Hippocampal formation (tissue), 2 donors: ENCODE data around the gene TKTL1.
"Not testable (repeated sequence)": the region's sequence is repeated elsewhere in the genome, so short reads cannot be mapped to it uniquely, and the experiment has no call there.

Experiments
- DNase-seq, 2 donors: peaks; one replicate each; lab custom pipeline; 2025; lab: John Stamatoyannopoulos, UW

TKTL1 gene

DNA sequence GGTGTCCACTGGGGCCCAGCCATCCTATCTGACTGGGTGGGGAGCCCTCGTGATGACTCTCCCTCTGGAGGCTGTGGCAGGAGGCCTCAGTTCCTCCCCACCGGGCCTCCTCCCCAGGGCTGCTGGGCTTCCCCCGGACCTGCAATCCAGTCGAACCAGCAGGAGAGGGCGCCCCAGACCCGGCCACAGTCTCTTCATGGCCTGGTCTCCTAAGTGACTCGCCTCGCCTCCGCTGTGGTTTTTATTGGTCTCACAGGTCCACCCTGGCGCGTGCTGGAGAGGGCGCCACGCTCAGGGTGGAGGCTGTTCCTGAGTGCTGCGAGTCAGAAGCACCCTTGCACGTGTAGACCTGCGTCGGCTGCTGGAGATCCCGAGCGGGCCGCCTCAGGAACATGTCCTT is 48.0 kb downstream of the TKTL1 start:
- not testable (repeated sequence) for DNase-seq

DNA sequence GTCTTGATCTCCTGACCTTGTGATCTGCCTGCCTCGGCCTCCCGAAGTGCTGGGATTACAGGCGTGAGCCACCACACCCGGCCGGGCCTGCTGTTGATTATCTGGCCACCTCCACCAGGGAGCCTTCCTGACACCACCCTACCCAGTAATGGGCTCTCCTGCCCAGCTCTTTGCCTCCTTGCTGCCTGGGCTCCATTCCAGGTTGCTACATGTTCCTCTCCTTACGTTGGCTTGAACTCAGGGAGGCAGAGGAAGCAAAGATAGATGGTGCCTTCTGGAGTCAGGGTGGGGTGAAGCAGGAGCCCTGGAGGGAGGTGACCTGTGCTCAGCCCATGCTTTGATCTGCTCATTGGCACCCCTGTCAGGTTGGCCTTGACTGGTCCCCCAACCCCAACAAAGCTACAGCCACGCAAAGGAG is 52.5 kb downstream of the TKTL1 start:
- DNase-seq: no peak

DNA sequence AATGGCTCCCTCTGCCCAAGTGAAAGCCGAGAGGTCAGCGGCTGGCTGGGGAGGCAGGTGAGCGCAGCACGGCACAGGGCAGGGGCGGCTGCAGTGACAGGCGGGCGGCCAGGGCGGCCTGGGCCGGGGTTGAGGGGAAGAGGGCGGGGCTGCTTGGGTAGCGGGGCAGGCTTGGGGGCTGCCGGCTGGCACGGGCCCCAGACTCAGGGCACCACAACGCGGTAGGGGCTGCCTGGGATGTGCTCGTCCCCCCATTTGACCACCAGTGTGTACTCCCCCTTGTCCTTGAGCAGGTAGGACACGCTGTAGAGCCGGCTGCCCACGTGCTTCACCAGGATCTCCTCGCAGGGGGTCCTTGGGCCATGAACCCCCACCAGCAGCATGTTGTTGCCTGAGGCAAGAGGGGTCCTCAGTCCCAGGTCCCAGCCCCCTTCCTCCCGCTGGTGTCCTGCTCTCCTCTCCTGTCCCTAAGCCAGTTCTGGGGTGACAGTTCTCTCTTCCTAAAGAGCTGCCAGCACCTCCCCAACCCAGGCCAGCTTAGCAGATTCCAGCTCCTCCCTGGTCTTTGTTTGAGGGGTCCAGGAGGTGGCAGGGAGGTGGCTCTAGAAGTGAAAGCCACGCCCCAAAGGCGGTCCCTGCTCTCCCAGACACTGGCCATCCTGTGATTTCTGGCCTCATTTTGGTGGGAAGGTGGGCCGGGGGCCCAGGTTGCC is 53.2 kb downstream of the TKTL1 start:
- DNase-seq: no peak

- no peak for DNase-seq
These were observed 53.9 kb downstream of the TKTL1 start for GRCh38 chrX:154349359-154349935.

DNA sequence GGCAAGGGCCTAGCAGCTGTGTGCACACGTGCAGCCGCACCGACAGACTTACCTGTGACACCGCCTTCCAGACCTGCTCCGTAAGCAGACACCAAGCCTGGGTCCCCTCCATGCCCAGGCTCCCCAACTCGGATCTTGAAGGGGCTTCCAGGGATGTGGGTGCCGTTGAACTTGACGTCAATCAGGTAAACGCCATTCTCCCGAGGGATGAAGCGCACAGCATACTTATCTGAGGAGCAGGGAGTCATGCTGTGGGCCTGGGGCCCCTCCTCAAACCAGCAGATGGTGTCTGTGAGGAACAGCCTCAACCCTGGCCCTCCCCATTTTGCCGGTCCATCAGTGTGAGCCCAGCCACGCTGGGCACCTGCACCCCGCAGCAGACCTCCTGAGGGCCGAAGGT is 54.4 kb downstream of the TKTL1 start:
- no peak for DNase-seq

- DNase-seq: no peak
These were observed 55.0 kb downstream of the TKTL1 start for GRCh38 chrX:154350429-154351182.

DNA sequence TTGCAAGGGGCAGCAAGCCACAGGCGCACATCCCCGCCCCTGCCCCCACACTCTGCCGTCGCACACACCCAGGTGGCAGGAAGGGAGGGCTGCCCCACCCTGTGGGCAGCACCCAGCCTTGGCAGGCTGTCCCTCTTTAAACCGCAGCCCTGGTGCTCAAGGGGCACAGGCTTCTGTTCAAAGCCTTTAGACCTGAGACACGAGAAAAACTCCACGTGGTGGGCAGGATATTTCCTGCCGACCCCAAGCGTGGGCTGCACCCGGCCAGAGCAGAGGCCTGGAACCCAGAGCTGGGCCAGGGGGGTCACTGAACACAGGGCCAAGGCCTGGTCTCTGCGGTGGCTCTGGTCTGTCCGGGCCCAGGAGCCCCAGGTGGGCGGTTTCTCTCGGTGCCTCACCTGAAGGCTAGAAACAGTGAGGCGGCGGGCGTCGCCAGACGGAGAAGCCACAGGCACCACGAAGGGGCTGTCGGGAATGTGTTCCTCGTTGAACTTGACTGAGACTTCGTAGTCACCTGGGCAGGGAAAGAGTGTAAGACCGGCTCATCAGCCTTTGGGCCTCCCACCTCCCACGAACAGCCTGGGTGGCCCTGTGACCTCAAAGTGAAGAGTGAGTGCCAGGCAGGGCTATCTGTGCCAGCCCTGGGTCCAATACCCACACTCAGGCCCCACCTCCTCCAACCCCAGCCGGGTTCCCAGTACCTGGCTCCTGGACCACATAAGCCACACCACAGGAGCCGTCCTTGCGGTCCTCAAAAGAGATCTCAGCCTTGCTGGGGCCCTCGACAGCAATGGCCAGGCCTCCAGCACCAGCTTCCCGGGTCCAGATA is 55.8 kb downstream of the TKTL1 start:
- DNase-seq: no peak

- no peak for DNase-seq
These were observed 56.4 kb downstream of the TKTL1 start for GRCh38 chrX:154352012-154352401.

DNA sequence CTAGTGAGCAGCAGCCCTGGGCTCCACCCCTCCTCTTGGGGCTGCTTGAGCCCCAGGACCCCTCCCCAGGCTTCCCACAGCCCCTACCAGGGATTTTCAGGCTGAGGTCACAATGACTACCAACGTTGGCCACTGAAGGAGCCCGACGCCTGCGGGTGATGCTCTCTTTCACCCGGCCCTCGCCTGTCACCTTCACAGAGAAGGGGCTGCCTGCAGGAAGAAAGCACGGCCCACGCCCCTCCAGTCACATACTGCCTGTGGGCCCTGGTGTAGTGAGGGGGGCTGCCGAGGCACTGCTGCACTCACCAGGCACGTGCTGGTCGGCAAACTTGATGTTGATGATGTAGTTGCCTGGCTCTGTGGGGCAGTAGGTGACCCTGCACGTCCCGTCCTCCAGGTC is 56.9 kb downstream of the TKTL1 start:
- no peak for DNase-seq

GRCh38 chrX:154353172-154353843 is 57.7 kb downstream of the TKTL1 start:
- DNase-seq: no peak

DNA sequence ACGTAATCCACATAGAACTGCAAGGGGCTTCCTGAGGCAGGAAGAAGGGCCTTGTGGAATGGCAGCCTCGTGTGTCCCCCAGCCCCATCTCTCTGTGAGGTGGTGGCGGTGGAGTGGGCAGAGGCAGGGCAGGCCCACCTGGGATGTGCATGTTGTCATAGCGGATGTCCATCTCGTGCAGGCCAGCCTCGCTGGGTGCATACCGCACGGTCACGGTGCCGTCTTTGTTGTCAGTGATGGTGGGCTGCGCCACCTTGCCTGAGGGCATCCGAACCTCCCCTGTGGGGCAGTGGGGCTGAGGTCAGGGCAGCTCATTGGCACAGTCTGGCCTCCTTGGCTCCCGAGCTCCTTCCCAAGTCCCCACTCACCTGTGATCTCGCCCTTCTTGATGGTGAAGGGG is 58.4 kb downstream of the TKTL1 start:
- DNase-seq: no peak

DNA sequence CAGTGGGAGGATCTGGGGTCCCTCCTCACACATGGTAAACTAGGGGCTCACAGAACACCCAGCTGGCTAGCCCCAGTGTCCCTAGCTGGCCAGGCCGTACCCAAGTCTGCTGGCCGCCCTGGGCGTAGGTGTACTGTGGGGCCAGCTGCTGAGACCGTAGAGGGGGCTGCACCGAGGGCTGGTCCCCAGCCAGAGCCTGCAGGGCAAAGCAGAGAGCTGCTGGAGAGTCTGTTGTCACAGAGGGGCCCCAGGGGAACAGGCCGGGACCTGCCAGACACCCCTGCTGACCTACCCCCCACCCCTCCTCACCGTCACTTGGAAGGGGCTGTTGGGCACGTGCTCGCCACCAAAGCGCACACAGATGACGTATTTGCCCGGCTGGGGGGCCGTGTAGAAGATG is 58.9 kb downstream of the TKTL1 start:
- DNase-seq: no peak

GRCh38 chrX:154355094-154355775 is 59.6 kb downstream of the TKTL1 start:
- no peak for DNase-seq

- no peak for DNase-seq
These were observed 60.2 kb downstream of the TKTL1 start for GRCh38 chrX:154355776-154356140.

DNA sequence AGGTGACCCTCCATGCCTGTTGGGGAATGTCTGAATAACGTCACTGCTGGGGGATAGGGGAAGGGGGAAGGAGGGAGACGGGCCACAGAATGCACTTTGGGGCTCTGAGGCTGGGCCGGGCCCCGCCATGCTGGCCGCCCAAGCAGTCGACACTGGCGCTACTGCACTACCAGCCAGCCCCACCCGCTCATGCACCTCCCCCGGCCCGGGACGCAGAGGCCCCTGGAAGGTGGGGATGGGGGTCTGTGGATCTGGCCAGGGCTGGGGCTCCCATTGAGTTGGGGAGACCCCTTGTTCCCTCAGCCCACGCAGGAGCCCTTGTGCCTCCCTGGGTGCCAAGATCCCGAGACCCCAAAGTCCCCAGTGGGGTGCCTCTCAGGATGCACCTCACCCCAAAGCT is 61.0 kb downstream of the TKTL1 start:
- DNase-seq: no peak

GRCh38 chrX:154357205-154357604 is 61.6 kb downstream of the TKTL1 start:
- no peak for DNase-seq

DNA sequence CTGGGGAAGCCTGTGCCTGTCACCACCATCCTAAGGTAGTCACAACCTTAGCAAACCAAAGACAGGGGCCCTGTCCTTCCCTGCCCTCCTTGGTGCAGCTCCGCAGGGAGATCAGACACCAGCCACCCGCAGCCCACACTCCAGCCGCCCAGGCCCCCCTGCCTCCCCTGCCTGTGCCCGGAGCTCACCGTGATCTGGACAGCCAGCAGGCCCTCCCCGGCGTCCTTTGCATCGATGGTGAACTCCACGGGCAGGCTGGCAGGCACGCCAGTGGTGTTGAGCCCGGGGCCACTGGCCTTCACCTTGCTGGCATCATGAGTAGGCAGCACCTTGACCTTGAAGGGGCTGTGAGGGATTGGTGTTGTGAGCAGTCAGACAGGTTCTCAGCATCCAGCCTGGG is 62.4 kb downstream of the TKTL1 start:
- no peak for DNase-seq

- DNase-seq: no peak
These were observed 63.2 kb downstream of the TKTL1 start for GRCh38 chrX:154358829-154359228.

DNA sequence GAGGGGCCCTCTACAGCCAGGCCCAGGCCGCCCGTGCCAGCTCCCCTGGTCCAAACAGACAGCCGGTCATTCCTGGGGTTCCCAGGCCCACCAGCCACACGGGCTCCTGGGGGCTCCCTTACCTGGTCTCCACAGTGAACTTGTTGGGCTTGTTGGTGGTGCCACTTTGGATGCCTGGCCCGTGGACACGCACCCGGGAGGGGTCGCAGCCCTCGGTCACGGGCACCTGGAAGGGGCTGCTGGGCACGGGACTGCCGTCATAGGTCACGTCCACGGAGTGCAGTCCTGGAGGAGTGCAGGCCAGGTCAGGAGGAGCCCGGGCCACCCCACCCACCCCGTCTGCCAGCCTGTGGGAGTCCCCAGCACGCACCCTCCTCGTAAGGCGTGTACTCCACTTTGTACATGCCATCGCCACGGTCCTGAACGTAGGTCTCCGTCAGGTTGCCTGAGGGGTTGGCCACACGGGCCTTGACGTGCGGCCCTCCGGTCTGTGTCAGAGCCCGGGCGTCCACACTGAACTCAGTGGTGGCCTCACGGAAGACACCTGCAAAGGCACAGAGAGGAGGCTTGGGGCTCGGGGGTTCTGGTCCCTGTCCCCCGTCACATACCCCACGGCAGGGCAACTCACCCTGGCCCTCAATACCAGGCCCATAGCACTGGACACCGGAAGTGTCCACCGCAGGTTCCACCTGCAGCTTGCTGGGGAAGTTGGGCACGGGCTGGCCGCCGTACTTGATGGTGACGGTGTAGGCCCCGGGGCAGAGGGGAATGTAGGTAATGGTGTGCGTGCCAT is 64.0 kb downstream of the TKTL1 start:
- no peak for DNase-seq

- DNase-seq: no peak
These were observed 64.6 kb downstream of the TKTL1 start for GRCh38 chrX:154360155-154360713.
